Mesenchymal stem cell (in vitro differentiated cells and primary cell): Measurements from ENCODE around the gene FBXW11.

ENCODE experiments used
- DNase-seq: peaks from one replicate; pipeline ENCODE4 v3.0.0-alpha.2; 2013
- H2AFZ ChIP-seq: one replicate; pipeline ENCODE4 v1.6.1; 2013; ENCODE audit warnings: low read depth, mild to moderate bottlenecking, control low read depth, inconsistent platforms, low read length, moderate library complexity
- H2AK5ac ChIP-seq: 2 replicates; pipeline ENCODE4 v1.6.1; 2013; ENCODE audit warnings: low read length, moderate library complexity, mild to moderate bottlenecking, inconsistent platforms; ENCODE audit not compliant: severe bottlenecking
- H2BK120ac ChIP-seq: one replicate; pipeline ENCODE4 v1.6.1; 2013; ENCODE audit warnings: low read depth, mild to moderate bottlenecking, inconsistent platforms, low read length, moderate library complexity
- H2BK12ac ChIP-seq, 2 experiments: one replicate each; pipeline ENCODE4 v1.6.1; 2013; ENCODE audit warnings: inconsistent platforms in 2 of 2, low read length in 2 of 2, mild to moderate bottlenecking in 2 of 2, moderate library complexity in 2 of 2, control low read depth in 1 of 2
- H2BK15ac ChIP-seq: one replicate; pipeline ENCODE4 v1.6.1; 2013; ENCODE audit warnings: mild to moderate bottlenecking, low read depth, inconsistent platforms; ENCODE audit not compliant: poor library complexity, severe bottlenecking
- H2BK5ac ChIP-seq: 2 replicates; pipeline ENCODE4 v1.6.1; 2013; ENCODE audit warnings: low read depth, mild to moderate bottlenecking, low read length, control low read depth, inconsistent platforms; ENCODE audit not compliant: poor library complexity, severe bottlenecking
- H3K14ac ChIP-seq, 2 experiments: one replicate each; pipeline ENCODE4 v1.6.1; 2013; ENCODE audit warnings: inconsistent platforms in 2 of 2, low read length in 2 of 2, control low read depth in 1 of 2, mild to moderate bottlenecking in 1 of 2, moderate library complexity in 1 of 2
- H3K18ac ChIP-seq, 2 experiments: one replicate each; pipeline ENCODE4 v1.6.1; 2013; ENCODE audit warnings: inconsistent platforms in 2 of 2, low read length in 2 of 2, control low read depth in 1 of 2, low read depth in 1 of 2, mild to moderate bottlenecking in 1 of 2
- H3K23ac ChIP-seq, 2 experiments: one replicate each; pipeline ENCODE4 v1.6.1; 2013; ENCODE audit warnings: inconsistent platforms in 2 of 2, low read length in 2 of 2, mild to moderate bottlenecking in 2 of 2, moderate library complexity in 2 of 2, control low read depth in 1 of 2
- H3K27ac ChIP-seq: 2 replicates; pipeline ENCODE4 v1.5.1; 2013; ENCODE audit warnings: mild to moderate bottlenecking, moderate library complexity, low read length, control low read depth, inconsistent platforms; ENCODE audit not compliant: poor library complexity, severe bottlenecking
- H3K27me3 ChIP-seq, 2 experiments: 2 replicates each; pipeline versions ENCODE4 v1.6.1 to v1.7.0; 2013; ENCODE audit warnings: low read length in 2 of 2, mild to moderate bottlenecking in 2 of 2, moderate library complexity in 2 of 2, control low read depth in 1 of 2, inconsistent platforms in 1 of 2; ENCODE audit not compliant: control insufficient read depth in 1 of 2, insufficient read depth in 1 of 2
- H3K36me3 ChIP-seq, 2 experiments: 2 replicates each; pipeline versions ENCODE4 v1.6.1 to v1.7.0; 2013; ENCODE audit warnings: low read length in 2 of 2, control low read depth in 1 of 2, inconsistent platforms in 1 of 2, low read depth in 1 of 2, mild to moderate bottlenecking in 1 of 2; ENCODE audit not compliant: insufficient read depth in 2 of 2, control insufficient read depth in 1 of 2
- H3K4ac ChIP-seq, 2 experiments: one replicate each; pipeline ENCODE4 v1.6.1; 2013; ENCODE audit warnings: inconsistent platforms in 2 of 2, low read length in 2 of 2, mild to moderate bottlenecking in 2 of 2, moderate library complexity in 2 of 2, control low read depth in 1 of 2, low read depth in 1 of 2
- H3K4me1 ChIP-seq: 2 replicates; pipeline ENCODE4 v1.6.1; 2013; ENCODE audit warnings: low read depth, low read length, control low read depth; ENCODE audit not compliant: control insufficient read depth, insufficient read depth
- H3K4me2 ChIP-seq: 2 replicates; pipeline ENCODE4 v1.6.1; 2013; ENCODE audit warnings: low read length, mild to moderate bottlenecking, inconsistent platforms; ENCODE audit not compliant: poor library complexity, severe bottlenecking
- H3K4me3 ChIP-seq, 2 experiments: 2 replicates each; pipeline versions ENCODE4 v1.5.1 to v1.7.0; 2013; ENCODE audit warnings: low read length in 2 of 2, mild to moderate bottlenecking in 2 of 2, control low read depth in 1 of 2, low read depth in 1 of 2; ENCODE audit not compliant: insufficient read depth in 1 of 2
- H3K79me1 ChIP-seq: replicated peaks from 2 replicates; pipeline ENCODE4 v1.6.1; 2013; ENCODE audit warnings: mild to moderate bottlenecking, control low read depth, low read length, inconsistent platforms; ENCODE audit not compliant: poor library complexity, severe bottlenecking
- H3K9ac ChIP-seq: 2 replicates; pipeline ENCODE4 v1.7.0; 2013; ENCODE audit warnings: mild to moderate bottlenecking, low read length, moderate library complexity
- H3K9me3 ChIP-seq: 2 replicates; pipeline ENCODE4 v1.7.0; 2013; ENCODE audit warnings: mild to moderate bottlenecking, low read length; ENCODE audit not compliant: control insufficient read depth
- H4K8ac ChIP-seq: one replicate; pipeline ENCODE4 v1.6.1; 2013; ENCODE audit warnings: inconsistent platforms, mild to moderate bottlenecking, low read length, moderate library complexity
- H4K91ac ChIP-seq: one replicate; pipeline ENCODE4 v1.6.1; 2013; ENCODE audit warnings: mild to moderate bottlenecking, low read length, inconsistent platforms
- WGBS: methylation state at CpG from one replicate; pipeline ENCODE4 v1.1.7; 2013; ENCODE audit warnings: mixed read lengths; 5-methylcytosine and 5-hydroxymethylcytosine counted together

Gene FBXW11

DNA sequence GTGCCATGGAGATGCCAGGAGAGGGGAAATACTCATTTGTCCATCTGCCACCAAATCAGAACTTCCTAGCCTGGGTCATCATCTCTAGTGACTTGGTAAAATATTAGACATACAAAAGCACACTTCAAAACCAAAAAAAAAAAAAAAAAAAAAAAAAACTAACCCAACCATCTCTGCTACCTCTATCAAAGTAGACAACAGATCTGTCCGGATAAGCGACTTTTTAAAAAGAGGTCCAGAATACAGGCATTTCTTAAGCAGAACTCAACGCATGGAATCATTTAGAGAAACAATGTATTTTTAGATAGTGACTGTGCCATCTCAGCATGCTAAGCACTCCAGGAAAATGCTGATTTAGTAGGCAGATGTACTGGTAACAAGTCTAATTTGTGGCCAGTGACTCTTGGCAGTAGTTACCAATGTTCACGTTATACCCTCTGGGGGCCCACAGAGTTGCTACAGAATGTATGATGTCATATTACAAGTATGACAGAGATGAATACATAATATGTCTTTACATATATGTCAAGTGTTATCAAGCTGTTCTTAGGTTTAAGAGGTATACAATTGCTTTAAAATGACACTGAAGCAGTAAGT is 113.0 kb downstream of the FBXW11 start:
- peak; percentile 53 for DNase-seq
- Histone ChIP-seq H3K4me1 (peaks cover 3% of the 10 kb centered on the region), H3K36me3 (peaks cover 3 to 52% of the 10 kb centered on the region in 2 experiments), H3K79me1 (peaks cover 23% of the 10 kb centered on the region), H2BK15ac (no peak overlapping the region), H4K8ac (no peak overlapping the region), H3K23ac (no peak overlapping the region), H3K9me3 (no peaks in the 10 kb centered on the region), H3K27me3 (no peaks in the 10 kb centered on the region), H2BK120ac (no peak overlapping the region), H3K14ac (no peak overlapping the region), H3K4me3 (no peak overlapping the region), H3K4ac (no peak overlapping the region), H2BK12ac (no peak overlapping the region), H3K18ac (no peak overlapping the region), H2BK5ac (no peak overlapping the region), H4K91ac (no peak overlapping the region), H2AK5ac (no peak overlapping the region), H2AFZ (no peak overlapping the region), H3K27ac (no peak overlapping the region), H3K4me2 (no peak overlapping the region), H3K9ac (no peak overlapping the region)
- WGBS: 97% methylated on average over 3 of the region's 4 CpGs

DNA sequence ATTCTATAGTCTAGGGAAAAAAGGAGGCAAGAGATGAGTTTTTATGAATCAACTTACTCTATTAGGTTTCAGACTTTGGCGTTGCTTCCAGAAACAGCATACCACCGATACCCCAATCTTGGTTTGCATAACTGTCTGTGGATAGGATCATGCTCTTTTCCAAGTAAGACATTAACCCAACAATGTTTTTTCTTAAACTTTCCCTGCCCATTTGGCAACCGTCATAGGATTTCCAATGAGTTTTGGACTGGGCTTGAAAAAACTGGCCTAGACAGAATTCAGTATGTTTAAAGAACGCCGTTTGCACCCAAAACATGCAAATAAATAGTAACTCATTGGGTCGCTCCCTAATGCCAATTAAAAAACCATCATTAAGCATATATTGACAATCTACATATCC is 114.8 kb downstream of the FBXW11 start:
- 81% methylated on average over 6 of the region's 6 CpGs for WGBS
- Histone ChIP-seq H3K18ac (no peak overlapping the region), H3K4me2 (no peak overlapping the region), H4K8ac (no peak overlapping the region), H2BK15ac (no peak overlapping the region), H3K4me1 (peaks cover 3% of the 10 kb centered on the region), H2BK12ac (no peak overlapping the region), H3K14ac (no peak overlapping the region), H3K9ac (no peak overlapping the region), H3K79me1 (peaks cover 23% of the 10 kb centered on the region), H3K27me3 (no peaks in the 10 kb centered on the region), H3K4me3 (no peak overlapping the region), H3K27ac (no peak overlapping the region), H2AK5ac (no peak overlapping the region), H2AFZ (no peak overlapping the region), H3K9me3 (no peaks in the 10 kb centered on the region), H4K91ac (no peak overlapping the region), H2BK5ac (no peak overlapping the region), H3K36me3 (peaks cover 3 to 53% of the 10 kb centered on the region in 2 experiments), H3K4ac (no peak overlapping the region), H3K23ac (no peak overlapping the region), H2BK120ac (no peak overlapping the region)
- no peak for DNase-seq

DNA sequence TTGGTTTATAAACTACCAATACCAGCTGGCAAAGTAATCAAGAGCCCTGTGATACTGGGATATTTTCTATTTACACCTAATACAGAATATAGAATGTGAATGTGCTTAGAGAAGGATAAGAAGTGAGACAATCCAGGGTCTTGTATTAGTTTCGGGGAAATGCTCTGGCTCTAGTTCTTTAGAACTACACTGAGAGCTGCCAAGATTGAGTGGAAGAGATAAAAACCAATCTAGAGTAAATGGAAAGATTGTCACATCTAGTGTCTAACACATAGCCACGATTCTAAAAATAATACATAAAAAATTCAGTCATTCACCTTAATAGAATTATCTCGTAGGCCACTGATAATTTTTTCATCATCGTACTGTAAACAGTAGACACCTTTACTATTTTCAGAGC is 115.3 kb downstream of the FBXW11 start:
- no peak overlapping the region for H2BK5ac ChIP-seq
- no peak overlapping the region for H3K23ac ChIP-seq
- H3K27ac ChIP-seq: no peak overlapping the region
- H3K79me1 ChIP-seq: peaks cover 24% of the 10 kb centered on the region
- no peaks in the 10 kb centered on the region for H3K9me3 ChIP-seq
- no peak overlapping the region for H3K18ac ChIP-seq
- H2AK5ac ChIP-seq: no peak overlapping the region
- WGBS: 100% methylated on average over 3 of the region's 4 CpGs
- no peak for DNase-seq
- no peak overlapping the region for H2AFZ ChIP-seq
- no peak overlapping the region for H3K9ac ChIP-seq
- no peaks in the 10 kb centered on the region for H3K27me3 ChIP-seq
- peaks cover 3 to 48% of the 10 kb centered on the region in 2 experiments for H3K36me3 ChIP-seq
- H2BK15ac ChIP-seq: no peak overlapping the region
- H4K8ac ChIP-seq: no peak overlapping the region
- no peak overlapping the region for H3K14ac ChIP-seq
- peaks cover 3% of the 10 kb centered on the region for H3K4me1 ChIP-seq
- no peak overlapping the region for H2BK120ac ChIP-seq
- no peak overlapping the region for H4K91ac ChIP-seq
- no peak overlapping the region for H3K4ac ChIP-seq
- no peak overlapping the region for H3K4me2 ChIP-seq
- H2BK12ac ChIP-seq: no peak overlapping the region
- no peak overlapping the region for H3K4me3 ChIP-seq

DNA sequence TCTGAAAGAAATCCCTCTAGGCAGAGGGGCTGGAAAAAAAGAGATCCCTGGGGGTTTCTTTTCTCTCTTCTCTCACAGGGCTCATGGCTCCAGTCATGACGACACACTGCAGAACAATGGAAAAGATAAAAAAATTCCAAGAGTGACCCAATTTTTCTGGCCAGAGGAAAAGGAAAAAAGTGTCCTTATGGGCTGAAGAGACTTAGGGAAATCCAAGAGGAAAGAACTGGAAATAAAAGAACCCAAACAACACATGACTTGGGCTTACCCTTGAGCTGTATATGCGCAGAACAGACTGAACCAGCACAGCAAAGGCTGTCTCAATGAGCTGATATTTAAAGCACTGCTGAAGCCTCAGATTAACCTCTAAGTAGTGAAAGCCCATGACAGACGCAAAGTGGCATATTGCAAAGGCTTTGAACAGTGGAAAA is 118.4 kb downstream of the FBXW11 start:
- no peaks in the 10 kb centered on the region for H3K9me3 ChIP-seq
- no peak overlapping the region for H2AFZ ChIP-seq
- H2BK15ac ChIP-seq: no peak overlapping the region
- no peak overlapping the region for H3K4me3 ChIP-seq
- H3K27me3 ChIP-seq: no peaks in the 10 kb centered on the region
- H3K4me1 ChIP-seq: peaks cover under 1% of the 10 kb centered on the region
- WGBS: 94% methylated on average over 3 of the region's 3 CpGs
- no peak for DNase-seq
- H3K36me3 ChIP-seq: peaks cover 3 to 50% of the 10 kb centered on the region in 2 experiments
- no peak overlapping the region for H3K9ac ChIP-seq
- H2BK12ac ChIP-seq: no peak overlapping the region
- no peak overlapping the region for H3K4me2 ChIP-seq
- H3K4ac ChIP-seq: no peak overlapping the region
- H2BK5ac ChIP-seq: no peak overlapping the region
- H3K27ac ChIP-seq: no peak overlapping the region
- H4K8ac ChIP-seq: no peak overlapping the region
- peaks cover 25% of the 10 kb centered on the region for H3K79me1 ChIP-seq
- H2BK120ac ChIP-seq: no peak overlapping the region
- H3K23ac ChIP-seq: no peak overlapping the region
- H2AK5ac ChIP-seq: no peak overlapping the region
- no peak overlapping the region for H4K91ac ChIP-seq
- no peak overlapping the region for H3K14ac ChIP-seq
- no peak overlapping the region for H3K18ac ChIP-seq
